DLD1 (cell line): ENCODE data around the gene SLC34A3.

Source experiments
- in situ Hi-C: cut with HindIII; loops from 2 replicates; pipeline ENCODE4 v1.10.0; 2017; ENCODE audit warnings: low sequenced_read_pairs

The SLC34A3 gene

GRCh38 chr9:137230705-137231371 lies at the start of gene SLC34A3:
Gene SLC34A3 (plus strand): TSS chr9:137230901. CDS start chr9:137231703, 802 bp downstream.
- in situ Hi-C loops: no loop called here

GRCh38 chr9:137181680-137182079 lies 49.0 kb upstream of the SLC34A3 start:
- in situ Hi-C loops: no loop called here

- in situ Hi-C loops: no loop called here
Observed at GRCh38 chr9:137182836-137183235, 47.9 kb upstream of the SLC34A3 start.

GRCh38 chr9:137183980-137184595 lies 46.6 kb upstream of the SLC34A3 start:
- in situ Hi-C loops: no loop called here

GRCh38 chr9:137184881-137185660 lies 45.6 kb upstream of the SLC34A3 start:
- in situ Hi-C loops: no loop called here

- in situ Hi-C loops: no loop called here
Observed at GRCh38 chr9:137185921-137186320, 44.8 kb upstream of the SLC34A3 start.

GRCh38 chr9:137186385-137186784 lies 44.3 kb upstream of the SLC34A3 start:
- in situ Hi-C loops: no loop called here

- in situ Hi-C loops: no loop called here
Observed at GRCh38 chr9:137187386-137187785, 43.3 kb upstream of the SLC34A3 start.

GRCh38 chr9:137188086-137188489 lies 42.6 kb upstream of the SLC34A3 start:
- in situ Hi-C loops: no loop called here

GRCh38 chr9:137188490-137189296 lies 42.0 kb upstream of the SLC34A3 start, which contains the start of the genes ANAPC2 and SSNA1:
Gene ANAPC2 (minus strand): TSS chr9:137188560. CDS start chr9:137188532, 28 bp downstream.
Gene SSNA1 (plus strand): TSS chr9:137188676. CDS start chr9:137188727, 51 bp downstream.
- in situ Hi-C loops: no loop called here

- in situ Hi-C loops: no loop called here
Observed at GRCh38 chr9:137189297-137190295, 41.1 kb upstream of the SLC34A3 start.

GRCh38 chr9:137190315-137190856 lies 40.3 kb upstream of the SLC34A3 start:
- in situ Hi-C loops: no loop called here

GRCh38 chr9:137191245-137191644 lies 39.5 kb upstream of the SLC34A3 start:
- in situ Hi-C loops: no loop called here

- in situ Hi-C loops: no loop called here
Observed at GRCh38 chr9:137191691-137192447, 38.8 kb upstream of the SLC34A3 start.

- in situ Hi-C loops: no loop called here
Observed at GRCh38 chr9:137192448-137192780, 38.3 kb upstream of the SLC34A3 start.

GRCh38 chr9:137192859-137193258 lies 37.8 kb upstream of the SLC34A3 start:
- in situ Hi-C loops: no loop called here

GRCh38 chr9:137193771-137194170 lies 36.9 kb upstream of the SLC34A3 start:
- in situ Hi-C loops: no loop called here

- in situ Hi-C loops: no loop called here
Observed at GRCh38 chr9:137194388-137194787, 36.3 kb upstream of the SLC34A3 start.

- in situ Hi-C loops: no loop called here
Observed at GRCh38 chr9:137194909-137195308, 35.8 kb upstream of the SLC34A3 start.
